Activated CD8-positive, alpha-beta memory T cell treated with anti-CD3 and anti-CD28 coated beads for 48 hours (primary cell): ENCODE results near the gene EFL1.

Source experiments
- DNase-seq, 3 experiments: peaks; one replicate each; pipeline ENCODE4 v3.0.0-alpha.2; 2020; ENCODE audit warnings: low read depth in 2 of 3, low spot score in 2 of 3

EFL1 gene

DNA sequence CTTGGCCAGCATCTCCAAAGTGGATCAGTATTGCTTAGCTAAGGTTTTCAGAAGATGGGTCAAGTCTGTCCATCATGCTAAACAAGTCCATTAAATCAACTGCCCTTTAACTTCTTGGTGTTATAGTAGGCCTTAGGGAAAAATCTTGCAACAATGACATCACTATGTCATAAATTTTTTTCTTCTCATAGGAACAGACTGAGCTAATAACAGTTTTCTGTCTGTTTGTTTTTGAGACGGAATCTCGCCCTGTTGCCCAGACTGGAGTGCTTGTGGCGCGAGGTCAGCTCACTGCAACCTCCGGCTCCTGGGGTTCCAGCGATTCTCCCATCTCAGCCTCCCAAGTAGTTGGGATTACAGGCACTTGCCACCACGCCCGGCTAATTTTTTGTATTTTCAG is 94.2 kb downstream of the EFL1 start:
- no peak for DNase-seq

DNA sequence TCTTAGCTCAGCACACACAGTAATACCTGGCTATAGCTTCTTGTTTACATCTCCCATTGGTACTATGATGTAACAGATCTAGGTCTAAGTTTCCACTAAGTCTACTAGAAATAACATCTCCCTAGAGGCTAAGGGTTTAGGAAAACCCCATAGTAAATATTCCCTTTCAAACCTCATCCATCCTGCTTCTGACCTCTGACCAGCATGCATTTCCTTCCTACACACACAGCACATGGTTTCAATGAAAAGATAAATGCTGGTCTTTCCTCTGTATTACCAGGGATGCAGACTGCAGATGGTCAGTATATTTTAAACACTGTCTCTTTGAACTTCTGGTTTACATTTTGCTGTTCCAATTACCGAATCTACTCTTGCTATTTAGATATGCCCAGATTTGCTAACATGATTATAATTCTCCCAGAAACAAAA is 96.6 kb downstream of the EFL1 start:
- no peak for DNase-seq

DNA sequence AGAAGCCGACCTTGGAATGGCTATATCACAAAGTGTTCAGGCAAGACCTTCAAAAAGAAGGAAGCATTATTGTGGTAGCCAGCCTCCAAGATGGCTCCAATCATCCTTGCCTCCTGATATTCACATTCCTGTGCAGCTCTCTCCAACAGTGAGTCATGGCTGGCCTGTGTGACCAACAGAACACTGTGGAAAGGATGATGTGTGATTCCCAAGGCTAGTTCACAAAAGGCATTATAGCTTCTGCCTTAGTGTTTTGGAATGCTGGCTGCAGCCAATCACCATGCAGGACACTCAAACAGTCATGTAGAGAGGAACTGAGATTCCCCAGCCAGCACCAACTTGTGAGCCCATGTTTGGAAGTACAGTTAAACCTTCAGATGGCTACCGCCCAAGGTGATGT is 102.6 kb downstream of the EFL1 start:
- no peak for DNase-seq

DNA sequence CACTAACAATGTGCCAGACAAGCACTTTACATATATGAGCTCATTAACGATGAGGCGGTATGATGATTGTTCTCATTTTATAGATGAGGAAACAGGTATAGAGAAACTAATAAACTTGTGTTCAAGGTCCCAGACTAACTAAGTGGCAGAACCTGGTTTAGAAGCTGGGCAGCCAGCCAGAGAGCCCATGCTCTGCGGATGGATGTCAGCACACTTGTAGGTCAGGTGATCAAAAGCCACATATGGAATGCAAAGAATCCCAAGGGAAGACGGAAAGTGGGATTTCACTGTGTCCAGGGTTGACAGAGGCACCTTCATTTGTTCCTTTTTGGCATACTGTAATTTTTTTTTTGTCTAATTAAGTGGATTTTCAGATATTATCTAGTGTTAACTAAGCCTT is 103.7 kb downstream of the EFL1 start:
- DNase-seq: no peak

DNA sequence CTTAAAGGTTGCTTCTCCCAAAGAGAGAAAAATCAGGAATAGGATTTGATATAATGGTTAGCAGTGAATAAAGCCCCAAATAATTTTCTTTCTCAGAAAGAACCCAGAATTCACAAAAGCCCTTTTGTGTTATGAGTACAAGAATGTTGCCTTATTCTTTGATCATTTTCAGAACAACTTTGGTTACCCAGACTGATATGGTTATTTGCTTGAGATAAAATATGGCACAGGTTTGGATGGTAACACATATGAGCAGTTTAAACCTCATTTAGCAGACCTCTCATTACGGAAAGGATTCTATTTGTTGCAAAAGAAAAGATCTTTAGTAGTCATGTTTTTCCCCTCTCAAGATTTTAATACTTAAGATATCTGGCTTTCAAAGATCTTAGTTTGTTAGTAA is 111.9 kb downstream of the EFL1 start:
- no peak for DNase-seq

DNA sequence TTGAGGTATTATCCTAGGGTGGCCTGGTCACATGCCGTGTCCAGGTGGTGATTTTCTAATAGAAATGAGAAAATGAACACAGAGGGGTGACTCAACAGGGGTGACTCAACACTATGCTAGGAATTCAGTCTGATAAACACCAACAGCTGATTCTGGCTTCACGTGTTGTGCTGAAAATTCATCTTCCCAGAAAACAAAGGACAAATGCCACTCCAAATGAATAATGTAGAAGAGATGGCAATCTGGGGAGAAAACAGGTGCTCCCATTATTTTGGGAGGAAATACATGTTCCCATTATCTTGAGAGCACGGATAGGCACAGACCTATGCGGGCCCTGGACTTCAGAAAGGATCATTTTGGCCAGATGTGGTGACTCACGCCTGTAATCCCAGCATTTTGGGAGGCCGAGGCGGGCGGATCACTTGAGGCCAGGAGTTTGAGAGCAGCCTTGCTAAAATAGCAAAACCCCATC is 115.5 kb downstream of the EFL1 start:
- no peak for DNase-seq

DNA sequence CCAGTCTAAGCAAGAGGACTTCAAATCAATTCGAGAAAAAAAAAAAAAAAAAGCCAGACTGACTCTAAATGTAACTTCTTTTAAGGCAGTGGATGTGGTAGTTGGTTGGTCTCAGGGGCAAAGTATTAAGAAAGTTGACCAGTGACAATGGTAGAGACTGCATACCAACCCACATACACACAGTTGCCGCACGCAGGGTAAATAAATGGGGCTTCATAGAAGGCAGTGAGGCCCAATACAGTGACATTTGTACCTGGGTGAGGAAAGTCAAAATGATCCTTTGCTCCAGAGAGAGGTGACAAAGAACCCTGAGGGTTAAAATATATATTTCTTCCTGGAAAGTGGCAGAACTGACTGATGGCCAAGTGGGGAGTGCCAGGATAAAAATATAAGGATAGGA is 116.0 kb downstream of the EFL1 start:
- DNase-seq: no peak

DNA sequence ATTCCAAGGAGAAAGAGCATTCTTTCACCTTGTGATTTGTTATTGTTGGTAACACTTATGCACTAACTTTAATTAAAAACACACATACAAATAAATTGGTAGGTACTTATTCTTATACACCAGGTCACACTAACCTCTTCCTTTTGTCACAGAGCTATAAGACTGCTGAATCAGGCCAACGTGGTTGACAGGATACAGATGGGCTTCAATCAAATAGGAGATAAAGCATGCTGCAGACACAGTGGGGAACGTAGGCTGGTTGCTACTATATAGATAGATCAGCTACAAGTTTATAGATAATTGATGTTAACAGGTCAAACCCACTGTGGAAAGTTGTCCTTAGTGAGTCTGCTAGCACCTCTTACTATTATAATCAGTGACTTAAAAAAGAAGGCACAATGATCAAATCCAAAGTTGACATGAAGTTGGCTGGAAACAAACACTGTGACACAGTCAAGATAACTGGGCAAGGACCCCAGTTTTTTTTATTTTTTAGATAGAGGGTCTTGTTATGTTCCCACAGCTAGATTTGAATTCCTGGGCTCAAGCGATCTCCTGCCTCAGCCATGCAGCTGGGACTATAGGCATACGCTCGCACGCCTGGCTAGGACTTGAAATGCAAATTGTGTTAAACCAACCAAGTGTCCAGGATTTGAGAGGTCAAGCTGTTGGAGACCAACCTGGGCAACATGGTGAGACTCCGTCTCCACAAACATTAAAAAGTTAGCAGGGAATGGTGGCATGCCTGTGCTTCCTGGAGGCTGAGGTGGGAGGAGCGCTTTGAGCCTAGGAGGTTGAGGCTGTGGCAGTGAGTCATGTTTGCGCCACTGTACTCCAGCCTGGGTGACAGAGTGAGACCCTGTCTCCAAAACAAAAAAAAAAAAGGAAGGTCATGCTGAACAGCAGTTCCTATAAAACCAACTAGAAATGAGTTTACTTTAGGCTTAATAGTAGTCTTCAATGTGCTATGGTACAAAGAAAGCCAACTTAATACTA is 118.8 kb downstream of the EFL1 start:
- DNase-seq: no peak

DNA sequence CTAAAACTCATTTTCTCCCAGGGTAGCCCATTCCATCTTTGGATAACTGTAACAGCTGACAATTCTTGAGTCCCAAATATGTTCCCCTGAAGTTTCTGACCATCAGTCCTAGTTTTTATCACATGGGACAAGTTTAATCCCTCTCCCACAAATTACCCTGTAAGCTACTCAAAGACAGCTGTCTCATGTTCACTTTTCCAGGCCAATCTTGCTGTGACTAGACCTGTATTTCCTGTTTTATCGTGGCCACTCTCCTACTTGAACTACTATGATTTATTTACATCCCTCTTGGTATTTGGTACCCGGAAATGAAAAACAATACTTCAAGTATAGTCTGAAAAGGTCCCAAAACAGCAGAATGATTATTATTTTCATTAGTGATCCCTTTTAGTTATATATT is 121.6 kb downstream of the EFL1 start:
- no peak for DNase-seq

DNA sequence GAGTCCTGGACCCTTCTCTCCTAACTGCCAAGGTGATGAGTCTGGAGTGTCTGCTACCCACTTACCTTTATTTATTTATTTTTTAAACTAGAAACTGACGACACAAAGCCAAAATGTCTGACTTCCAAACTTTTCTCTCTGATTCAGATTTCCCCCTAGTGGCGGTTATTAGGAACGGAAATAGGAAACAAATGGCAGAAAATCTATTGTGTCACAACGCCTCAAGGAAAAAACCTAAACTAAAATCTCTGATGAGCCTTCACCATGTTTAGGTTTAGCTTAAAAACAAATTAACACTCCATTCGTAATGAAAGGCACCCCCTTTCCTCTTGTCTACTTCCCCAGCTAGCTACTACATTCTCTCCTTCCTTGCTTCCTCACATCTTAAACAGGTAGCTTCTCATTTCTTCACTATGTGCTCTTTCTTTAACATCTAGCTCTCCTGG is 122.7 kb downstream of the EFL1 start:
- DNase-seq: no peak

DNA sequence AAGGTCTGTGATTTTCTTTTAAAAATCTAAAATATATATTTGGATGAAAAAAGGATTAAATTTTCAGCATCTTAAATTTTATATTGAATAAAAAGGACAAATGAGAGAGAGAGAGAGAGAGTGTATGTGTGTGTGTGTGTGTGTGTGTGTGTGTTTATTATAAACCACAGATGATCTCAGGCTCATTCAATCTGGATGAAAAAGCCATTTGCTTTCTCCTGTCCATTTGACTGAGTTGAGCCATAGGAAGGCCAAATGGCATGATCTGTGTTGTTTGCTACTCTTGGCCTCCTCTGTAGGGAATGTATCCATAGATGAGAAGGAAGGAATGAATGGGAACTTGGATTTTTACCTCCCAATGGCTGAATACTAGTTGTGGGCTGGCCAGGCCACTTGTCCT is 124.2 kb downstream of the EFL1 start:
- no peak for DNase-seq

DNA sequence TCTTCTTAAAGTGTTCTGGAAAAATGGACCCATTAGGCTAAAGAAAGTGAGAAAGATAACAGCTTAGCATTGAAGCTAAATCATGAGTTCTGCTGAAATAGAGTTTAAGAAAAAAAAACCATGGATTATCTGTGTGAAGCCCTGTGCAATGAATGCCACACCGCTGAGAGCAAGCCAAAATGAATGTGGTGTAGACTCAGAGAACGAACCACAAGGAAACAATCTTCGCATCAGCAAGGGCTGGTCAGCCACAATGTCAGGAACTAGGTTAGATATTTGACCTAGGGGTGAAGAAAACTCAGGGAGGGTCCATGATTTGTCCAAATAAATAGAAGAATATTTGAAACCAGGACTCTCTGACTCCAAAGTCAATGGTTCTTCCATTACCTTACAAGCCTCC is 125.3 kb downstream of the EFL1 start:
- no peak for DNase-seq

DNA sequence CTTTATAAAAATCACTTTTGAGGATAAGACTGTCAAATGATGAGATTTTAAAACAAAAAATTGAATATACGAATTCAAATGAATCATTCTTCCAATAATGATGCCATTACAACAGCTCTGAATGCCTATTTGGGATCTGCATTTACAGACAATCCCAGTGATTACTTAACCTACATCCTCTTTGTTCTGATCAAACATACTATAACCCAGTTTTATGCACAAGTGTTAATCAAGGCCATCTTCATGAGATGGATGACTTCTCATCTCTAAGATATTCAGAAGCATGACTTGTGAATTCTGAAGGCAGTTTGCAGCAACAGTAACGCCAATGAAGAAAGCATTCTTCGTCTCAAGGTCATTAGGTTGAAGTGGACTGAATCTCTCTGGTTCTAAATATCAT is 126.4 kb downstream of the EFL1 start:
- DNase-seq: no peak

DNA sequence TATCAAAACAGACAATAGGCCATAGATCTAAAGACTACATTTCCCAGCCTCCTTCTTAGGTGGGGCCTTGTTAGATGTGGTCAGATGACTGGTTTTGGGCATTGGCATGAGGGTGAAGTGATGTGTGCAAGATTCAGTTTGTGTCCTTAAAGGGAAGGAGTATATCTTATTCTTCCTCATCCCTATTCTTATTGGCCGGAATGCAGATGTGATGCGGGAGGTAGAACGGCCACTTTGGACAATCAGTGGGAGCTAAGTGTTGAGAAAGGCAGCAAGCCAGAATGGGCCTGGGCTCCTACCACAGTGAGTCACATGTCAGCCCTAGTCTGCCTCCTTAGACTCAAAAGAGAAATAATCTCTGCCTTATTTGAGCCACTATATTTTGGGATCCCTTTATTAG is 126.9 kb downstream of the EFL1 start:
- DNase-seq: no peak

DNA sequence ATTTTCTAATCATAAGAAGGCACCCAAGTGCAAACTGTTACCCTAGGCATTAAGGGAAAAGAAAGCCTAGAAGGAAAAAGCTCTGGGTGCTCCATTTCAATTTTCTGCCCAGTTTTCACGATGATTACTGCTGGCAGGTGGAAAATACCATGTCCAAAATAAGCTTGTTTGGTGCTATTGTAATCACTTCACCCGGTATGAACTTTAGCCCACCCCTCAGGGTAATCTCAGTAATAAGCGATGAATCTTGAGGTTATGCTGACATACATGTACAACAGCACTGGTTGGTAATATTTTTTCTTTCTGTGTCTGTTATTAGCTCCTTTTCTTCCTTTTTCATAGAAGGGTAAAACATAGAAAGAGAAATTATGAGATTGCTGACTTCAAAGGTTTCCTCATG is 128.1 kb downstream of the EFL1 start:
- DNase-seq: no peak

DNA sequence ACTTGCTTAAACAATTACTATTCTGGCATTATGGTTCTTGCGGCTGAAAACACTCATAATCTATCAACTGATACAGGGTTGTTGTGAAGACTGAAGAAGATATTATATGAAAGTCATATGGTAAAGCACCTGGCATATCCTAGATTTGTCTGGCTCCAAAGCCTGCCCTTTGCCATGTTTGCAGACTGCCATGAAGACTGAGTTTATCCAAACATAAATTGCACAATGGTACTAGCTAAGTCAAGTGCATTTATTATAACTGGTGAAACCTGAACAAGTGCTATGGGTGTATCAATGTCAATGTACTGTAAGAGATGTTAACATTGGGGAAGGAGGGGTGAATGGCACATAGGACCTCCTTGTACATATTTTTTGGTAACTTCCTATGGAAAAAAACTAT is 129.3 kb downstream of the EFL1 start:
- DNase-seq: no peak

DNA sequence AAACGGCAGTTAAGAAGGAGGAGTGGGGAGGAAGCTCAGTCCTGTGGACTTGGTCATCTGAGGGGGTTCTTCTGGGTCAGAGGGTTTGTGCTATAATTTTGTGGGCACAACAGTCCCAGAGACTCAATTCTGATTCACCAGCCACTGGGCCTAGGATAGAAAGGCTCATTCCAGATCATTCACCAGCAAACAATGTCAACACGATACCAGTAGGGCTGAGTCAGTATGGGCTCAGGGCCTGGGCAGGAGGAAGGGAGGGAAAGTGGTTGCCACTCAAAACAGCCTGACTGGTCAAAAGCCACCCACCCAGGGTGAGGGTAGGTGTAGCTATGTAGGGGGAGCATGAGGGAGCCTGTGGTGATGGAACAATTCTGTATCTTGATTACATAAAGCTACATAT is 129.8 kb downstream of the EFL1 start:
- no peak for DNase-seq

DNA sequence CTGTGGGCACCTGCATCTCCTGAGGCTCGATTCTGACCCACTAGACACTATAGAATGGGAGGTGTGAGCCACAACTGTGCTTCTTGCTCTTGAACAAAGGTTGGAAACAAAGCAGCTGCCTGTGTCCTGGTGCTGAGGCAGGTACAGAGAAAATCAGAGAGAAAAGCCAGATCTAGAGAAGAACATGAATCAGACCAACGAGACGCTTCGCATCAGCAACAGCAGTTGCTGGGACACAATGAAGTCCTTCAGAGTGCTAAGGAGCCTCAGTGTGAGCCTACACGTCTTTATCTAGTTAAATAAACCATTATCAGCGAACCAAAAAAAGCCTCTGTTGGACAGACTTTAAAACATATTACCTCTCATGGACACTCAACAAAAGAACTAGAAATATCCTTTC is 130.4 kb downstream of the EFL1 start:
- DNase-seq: no peak

DNA sequence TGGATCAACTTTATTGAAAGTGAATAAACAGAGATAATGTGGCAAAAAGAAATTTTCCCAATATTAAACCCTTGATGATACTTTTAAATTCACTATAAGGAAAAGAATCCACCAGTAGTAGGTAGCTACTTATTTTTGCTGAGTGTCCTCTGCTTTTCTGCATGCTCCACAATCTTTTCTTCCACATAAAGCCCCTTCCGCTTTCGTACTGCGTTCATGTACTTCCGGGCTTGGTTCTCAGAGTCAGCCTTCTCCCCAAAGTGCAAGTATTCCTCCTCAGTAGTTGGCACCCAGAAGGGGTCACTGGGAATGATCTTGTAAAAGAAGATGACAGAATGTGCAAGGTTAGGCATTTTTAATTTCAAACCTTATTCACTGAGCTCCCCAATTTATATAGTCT is 132.3 kb downstream of the EFL1 start:
- no peak for DNase-seq

DNA sequence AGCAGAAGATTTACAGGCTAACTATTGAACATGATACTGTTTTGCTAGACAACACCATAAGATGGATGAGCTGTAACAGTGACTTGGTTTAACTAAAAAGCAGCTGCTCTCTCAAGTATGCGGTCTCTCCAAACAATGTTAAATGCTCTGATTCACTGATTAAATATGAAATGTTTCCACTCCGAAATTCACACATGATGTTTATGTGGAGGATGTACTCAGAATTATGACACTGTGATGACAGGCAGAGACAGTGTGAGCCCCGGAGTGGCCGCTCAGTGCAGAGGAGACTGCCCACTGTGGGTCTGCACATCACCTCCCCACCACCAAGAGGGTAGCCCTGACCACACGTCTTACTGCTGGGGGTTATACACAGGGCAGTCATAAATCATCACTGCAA is 132.8 kb downstream of the EFL1 start:
- DNase-seq: no peak

DNA sequence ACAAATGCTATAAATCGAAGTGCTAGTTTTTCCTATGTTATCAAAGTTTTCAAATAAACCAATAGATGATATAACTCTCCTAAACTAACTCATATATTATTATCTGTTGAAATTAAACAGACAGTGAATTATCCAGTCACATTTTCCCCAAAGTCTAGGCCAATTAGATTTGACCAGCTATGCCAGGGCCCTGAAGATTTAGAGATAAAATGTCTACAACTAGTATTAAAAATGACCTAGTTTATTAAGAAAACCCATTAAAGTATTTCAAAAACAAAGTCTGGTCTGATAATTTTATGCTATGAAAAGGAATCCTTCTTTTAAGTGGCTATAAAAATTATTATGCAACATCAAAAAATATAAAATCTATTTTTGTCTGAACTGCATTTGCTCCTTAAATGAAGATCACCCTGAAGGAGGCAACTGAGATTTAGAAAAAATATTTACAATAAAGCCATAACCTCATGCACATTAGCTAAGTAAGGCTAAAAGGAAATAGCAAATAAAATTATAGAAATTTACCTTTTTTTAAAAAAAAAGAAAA is 133.3 kb downstream of the EFL1 start:
- no peak for DNase-seq

DNA sequence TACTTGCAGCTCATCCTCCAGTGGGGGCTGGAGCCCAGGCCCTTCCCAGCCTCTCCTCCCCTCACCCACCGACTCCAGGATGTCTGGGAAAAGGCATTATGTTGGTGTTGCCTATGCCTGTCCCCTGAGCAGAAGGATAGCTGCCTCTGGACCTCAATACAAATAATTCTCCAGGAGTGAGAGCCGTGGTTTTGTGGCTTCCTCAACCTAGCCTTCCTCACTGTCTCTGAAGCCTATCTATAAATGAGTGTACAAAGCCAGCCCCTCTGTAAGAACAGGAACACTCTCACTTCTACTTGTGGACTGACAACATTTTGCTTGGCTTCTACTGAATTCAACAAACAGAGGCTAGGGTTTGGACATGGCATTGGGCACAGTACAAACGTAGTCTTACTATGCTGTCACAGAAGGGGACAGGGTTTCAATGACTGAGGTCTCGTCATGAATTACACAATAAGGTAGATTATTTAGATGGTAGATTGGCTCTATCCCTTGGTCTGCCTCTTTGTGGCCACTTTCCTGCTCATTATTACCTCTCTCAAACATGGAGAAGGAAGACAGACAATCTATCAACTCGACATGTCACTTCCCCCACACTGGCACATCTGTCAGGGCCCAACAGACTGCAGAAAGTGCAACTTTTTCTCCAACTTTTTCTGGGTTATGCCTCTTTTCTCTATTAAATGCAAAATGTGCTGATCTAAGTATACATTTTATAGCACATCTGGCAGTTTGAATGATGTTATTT is 134.0 kb downstream of the EFL1 start:
- no peak for DNase-seq
